ENCODE results near the gene PLPPR3.

Gene PLPPR3

DNA sequence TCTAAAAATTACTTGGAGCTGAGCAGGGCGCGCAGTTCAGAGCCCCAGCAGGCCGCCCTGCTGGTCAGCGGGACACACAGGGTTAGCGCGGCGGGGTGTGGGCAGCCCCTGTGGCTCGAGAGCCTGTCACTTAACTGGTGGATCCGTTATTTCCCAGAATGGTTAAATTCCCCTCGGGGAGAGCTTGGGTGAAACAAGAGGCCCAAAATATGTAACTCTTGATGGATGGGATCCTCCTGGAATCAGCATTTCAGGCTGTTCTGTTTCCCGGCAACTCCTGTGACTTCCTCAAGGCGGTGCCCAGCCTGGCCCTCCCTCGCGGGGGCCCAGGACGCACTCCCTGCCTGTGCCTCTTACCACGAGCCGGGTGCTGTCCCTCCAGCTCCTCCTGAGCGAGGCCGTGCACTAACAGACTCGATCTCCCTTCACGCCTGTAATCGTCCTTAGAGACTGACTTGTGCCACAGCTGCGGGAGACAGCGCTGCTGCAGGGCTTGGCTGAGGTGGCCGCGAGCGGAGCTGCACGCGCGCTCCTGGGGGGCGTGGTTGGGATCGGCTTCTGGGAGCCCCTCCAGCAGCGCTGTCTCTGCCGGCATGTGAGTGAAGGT is 14.8 kb downstream of the PLPPR3 start:
- DNase-seq = no peak

- DNase-seq = no peak
Measured at GRCh38 chr19:805600-806550, 15.9 kb downstream of the PLPPR3 start.

DNA sequence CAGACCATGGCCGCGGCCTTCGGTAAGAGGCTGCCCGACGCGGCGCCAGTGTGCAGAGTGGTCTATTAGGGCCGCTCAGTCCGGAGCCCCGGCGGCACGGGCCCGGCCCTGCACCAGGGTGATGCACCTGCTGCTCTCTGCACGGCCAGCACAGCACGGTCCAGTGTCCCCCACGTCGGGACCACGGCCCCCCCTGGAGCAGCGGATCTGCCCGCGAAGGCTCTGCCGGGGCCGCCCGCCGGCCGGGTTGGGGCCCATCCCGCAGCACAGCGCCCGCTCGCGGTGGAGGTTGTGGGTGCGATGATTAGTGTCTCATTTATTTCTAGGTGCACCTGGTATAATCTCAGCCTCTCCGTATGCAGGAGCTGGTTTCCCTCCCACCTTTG is 16.6 kb downstream of the PLPPR3 start:
- DNase-seq = no peak

GRCh38 chr19:804419-805165 is 17.2 kb downstream of the PLPPR3 start:
- DNase-seq = no peak

- DNase-seq = no peak
Measured at GRCh38 chr19:803686-804418, 17.9 kb downstream of the PLPPR3 start.

- DNase-seq = no peak
Measured at GRCh38 chr19:803099-803561, 18.6 kb downstream of the PLPPR3 start.

DNA sequence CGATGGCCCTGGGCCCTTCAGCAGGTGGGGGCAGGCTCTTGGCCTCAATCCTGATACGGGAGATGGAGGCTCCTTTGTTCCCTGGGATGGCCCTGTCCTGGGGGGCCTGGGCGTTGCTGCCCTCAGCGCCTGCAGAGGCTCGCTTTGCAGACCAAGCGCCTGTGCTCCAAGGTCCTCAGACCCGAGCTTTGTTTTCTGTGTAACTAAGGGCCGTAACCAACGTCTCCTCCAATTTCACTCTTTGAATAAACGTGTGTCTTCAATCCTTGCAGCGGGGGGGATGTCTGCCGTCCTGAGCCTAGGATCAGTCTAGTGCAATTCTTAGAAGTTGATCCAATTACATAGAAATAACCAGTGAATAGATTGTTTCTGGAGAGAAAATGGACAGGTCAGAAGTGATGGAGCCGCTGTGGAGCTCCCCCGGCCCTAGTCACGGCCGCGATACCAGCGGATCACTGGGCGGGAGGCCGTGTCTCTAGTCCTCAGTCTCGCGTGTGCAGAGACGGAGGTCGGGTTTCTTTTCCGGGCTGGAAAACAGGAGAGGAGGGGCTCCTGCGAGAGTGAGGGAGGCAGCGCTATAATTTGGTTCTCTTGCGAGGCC is 19.2 kb downstream of the PLPPR3 start:
- peak; percentile 22 for DNase-seq

DNA sequence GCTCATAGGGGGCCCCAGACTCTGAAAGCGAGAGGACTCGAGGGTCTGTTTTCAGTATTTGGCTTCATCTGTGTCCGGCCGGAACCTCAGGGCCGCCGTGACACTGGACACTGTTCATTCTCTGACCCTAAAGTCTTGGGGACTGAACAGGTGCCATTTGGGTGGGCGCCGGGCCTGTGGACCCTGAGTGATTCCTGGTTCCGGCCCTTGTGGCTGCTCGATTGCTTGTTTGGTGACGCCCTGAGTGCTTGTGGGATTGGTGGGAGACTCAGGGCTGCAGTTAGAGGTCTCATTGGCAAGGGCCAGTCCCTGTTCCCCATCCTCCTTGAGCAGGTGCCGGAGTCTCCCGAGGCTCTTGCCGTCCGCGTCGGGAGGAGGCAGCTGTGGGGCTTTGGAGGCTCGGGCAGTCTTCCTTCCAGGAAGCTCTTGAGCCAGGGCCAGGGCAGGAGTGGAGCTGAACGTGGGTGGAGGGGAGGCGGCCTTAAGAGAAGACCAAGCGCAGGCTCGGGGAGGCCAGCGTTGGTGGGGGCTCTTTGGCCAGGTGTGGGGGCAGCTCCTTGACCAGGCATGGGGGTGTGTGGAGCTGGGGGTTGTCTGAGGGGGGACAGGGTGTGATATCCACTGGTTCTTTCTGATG is 19.8 kb downstream of the PLPPR3 start:
- no peak for DNase-seq

DNA sequence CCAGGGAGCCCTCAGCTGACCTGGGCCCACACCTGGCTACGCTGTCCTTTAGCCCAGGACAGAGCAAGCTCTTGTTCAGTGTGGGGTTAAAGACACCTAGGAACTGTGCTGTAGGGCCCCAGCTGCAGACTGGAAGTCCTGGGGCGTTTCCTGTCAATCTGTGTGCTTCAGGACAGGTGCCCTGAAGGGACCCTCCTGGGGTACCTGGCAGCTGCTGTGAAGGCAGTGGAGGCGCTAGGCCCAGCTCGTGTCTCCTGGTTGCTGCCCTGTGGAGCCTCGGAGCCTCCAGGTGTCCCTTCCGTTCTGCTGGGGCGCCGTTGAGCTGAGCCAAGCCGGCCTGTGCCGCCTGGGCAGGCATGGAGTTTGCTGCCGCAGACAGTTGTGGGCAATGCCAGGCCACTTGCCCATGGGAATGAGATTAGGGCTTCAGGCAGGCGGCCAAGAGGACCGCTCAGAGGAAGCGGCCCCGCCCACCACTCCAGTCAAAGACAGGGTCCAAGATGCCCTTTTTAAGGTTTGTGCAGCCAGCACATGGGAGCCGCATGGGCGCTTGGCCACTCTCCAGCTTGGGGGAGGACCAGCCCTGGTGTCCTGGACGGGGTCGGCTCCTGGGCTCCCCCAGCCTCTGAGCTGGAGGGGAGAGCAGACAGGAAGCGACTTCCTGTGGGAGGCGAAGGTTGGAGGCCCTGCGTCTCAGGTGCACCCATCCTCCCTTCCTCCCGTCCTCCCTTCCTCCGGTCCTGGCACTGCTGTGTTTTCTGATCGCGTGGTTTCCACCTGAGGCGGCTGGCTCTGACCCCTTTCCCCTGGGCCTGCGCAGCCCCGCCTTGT is 20.5 kb downstream of the PLPPR3 start:
- peak; percentile 20 for DNase-seq

- no peak for DNase-seq
Measured at GRCh38 chr19:800360-801029, 21.3 kb downstream of the PLPPR3 start.

DNA sequence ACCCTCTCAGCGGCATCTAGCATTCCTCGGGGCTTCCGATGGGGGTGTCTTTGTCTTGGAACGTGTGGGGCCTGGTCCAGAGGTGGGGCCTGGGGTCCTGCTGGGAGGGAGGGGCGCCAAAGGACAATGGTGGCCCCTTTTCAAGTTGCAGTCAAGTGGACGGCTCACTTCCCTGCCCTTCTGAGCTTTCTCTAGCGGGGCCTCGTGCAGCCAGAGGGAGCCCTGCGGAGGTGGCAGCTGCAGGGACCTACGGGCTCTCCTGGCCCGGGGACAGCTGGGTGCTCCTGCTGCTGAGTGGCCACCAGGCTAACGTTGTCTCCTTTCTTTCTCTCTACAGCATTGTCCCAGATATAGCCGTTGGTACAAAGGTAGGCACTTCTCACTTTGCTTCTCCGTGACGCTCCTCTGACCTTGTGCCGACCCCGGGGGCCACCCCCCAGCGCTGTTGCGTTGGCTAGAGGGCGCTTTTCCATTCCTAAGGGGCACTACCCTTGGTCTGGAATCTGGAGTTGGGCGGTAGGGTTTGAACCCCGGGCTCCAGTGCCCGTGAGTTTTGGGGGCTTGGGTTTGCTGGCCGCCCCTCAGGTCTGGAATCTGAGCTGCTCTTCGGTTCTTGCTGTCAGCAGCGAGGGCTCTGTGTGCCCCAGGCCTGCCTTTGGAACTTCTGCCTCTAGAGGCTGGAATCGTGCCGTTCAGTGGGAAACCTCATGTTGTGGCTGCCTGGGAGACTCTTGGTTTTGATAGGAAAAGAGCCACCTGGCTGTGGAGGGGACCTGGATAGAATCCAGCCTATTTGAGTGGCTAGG is 22.5 kb downstream of the PLPPR3 start:
- peak; percentile 55 for DNase-seq

GRCh38 chr19:798415-799075 is 23.2 kb downstream of the PLPPR3 start:
- no peak for DNase-seq

DNA sequence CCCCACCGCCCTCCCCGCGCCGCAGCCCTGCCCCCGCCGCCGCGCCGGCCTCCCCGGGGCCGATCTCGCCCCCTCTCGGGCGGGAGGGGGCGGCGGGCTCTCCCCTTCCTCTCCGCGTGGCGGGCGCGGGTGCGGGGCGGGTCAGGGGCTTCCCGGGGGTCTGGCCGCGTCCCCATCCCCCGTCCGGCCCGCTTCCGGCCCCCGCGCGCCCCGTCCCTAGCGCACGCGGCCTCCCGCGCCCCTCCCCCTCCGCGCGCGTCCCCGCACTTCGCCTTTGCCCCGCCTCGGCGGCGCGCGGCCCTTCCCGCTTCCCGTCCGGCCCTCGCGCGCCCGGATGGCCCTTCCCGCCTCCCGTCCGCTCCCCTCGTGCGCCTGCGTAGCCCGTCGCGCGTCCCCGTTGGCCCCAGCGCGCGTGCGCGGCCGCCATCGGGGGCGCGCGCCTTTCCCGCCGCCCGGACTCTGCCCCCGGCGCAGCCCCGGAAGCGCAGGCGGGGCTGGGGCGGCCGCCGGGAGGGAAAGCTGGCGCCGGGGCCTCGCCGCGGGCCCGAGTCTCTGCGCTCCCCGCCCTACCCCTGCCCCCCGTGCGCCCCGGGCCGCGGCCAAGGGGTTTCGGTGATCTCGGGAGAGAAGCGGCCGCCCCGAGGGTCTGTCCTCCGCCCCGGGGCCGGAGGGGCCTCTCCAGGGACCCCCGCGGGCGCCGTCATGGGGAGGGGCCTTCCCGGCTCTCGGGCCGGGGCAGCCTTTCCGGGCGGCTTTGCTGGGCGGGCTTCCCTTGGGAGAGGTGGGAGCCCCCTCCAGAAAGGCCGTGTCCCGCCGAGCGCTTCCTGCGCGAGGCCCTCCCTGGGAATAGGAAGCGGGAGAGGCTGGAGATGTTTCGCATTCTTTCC is 24.0 kb downstream of the PLPPR3 start:
- peak; percentile 93 for DNase-seq

GRCh38 chr19:796692-797527 is 24.8 kb downstream of the PLPPR3 start, which contains the start of gene PTBP1:
TSS of gene PTBP1 (plus strand) at chr19:797452. CDS start at chr19:797498, 46 bp downstream.
- peak; percentile 100 for DNase-seq

DNA sequence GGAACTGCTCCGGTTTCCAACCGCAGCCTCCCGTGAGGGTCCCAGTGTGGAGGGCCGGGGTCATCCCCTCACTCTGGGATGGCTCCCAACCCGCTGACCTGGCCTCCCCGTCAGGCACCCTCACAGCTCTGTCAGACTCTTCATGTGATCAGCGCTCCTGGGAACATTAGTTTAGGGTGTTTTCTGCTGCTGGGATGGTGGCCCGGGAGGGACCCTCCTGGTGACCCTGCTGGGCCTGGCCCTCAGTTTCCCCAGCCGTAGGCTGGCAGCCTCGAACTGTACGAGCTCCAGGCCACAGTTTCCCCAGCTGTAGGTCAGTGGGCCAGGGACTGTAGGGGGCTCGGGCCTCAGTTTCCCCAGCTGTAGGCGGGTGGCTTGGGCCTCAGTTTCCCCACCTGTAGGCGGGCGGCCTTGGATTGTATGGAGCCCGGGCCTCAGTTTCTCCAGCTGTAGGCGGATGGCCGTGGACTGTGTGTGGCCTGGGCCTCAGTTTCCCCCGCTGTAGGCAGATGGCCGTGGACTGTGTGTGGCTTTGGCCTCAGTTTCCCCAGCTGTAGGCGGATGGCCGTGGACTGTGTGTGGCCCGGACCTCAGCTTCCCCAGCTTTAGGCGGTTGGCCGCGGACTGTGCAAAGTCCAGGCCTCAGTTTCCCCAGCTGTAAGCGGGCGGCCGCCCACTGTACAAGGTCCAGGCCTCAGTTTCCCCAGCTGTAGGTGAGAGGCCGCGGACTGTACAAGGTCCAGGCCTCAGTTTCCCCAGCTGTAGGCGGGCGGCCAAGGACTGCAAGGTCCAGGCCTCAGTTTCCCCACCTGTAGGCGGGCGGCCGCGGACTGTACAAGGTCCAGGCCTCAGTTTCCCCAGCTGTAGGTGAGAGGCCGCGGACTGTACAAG is 25.8 kb downstream of the PLPPR3 start:
- no peak for DNase-seq

Data from fibroblast of skin of right quadriceps (primary cell).